Measurements from ENCODE around the gene PLD1.

DNA sequence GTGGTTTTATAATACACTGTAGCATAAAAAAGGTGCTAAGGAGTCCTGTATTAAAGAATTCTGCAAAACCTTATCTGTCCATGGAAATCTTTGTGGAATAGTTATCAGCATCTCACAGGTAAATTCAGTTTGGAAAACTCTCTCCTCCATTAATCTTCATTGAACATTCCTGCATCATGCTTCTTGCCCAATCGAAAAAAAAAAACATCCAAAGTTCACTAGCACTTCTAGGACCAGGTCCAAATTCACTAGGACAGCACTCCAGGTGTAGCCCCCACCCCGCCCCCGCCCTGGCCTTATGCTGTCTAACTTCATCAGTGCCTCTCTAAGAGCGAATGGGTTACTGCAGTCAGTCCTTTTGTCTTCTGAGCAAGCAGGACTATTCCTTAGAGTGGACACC lies 138.6 kb downstream of the PLD1 start:
- TF ChIP-seq, protein P1, sequence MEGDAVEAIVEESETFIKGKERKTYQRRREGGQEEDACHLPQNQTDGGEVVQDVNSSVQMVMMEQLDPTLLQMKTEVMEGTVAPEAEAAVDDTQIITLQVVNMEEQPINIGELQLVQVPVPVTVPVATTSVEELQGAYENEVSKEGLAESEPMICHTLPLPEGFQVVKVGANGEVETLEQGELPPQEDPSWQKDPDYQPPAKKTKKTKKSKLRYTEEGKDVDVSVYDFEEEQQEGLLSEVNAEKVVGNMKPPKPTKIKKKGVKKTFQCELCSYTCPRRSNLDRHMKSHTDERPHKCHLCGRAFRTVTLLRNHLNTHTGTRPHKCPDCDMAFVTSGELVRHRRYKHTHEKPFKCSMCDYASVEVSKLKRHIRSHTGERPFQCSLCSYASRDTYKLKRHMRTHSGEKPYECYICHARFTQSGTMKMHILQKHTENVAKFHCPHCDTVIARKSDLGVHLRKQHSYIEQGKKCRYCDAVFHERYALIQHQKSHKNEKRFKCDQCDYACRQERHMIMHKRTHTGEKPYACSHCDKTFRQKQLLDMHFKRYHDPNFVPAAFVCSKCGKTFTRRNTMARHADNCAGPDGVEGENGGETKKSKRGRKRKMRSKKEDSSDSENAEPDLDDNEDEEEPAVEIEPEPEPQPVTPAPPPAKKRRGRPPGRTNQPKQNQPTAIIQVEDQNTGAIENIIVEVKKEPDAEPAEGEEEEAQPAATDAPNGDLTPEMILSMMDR (IDR thresholded peaks at IDR 0.05): no peak
- TF ChIP-seq EP300 (IDR thresholded peaks at IDR 0.05): no peak
